ENCODE measurements around the gene BCDIN3D. TPM values are rescaled to one million over a fixed set of nuclear protein-coding genes. Genes with fewer than 3 reads are reported as not detected.

The BCDIN3D gene
- 5.2 TPM for total RNA-seq
- polyA plus RNA-seq: 7.0 TPM
- long read RNA-seq, donor 1: 0 reads
- long read RNA-seq, donor 2: 0 reads
- long read RNA-seq, donor 3, transcript BCDIN3D-201 (2 exons, 3,253 nt): major isoform, 9 of 9 reads
- long read RNA-seq, donor 3, partial matches to known transcripts: 0 of 9 reads
- long read RNA-seq, donor 3, other reads (novel, unspliced or antisense): 0 of 9 reads
- long read RNA-seq, donor 4, partial matches to known transcripts: 0 of 1 reads
- long read RNA-seq, donor 4, other reads (novel, unspliced or antisense): 0 of 1 reads
- long read RNA-seq, donor 5, partial matches to known transcripts: 0 of 1 reads
- long read RNA-seq, donor 5, other reads (novel, unspliced or antisense): 0 of 1 reads
- long read RNA-seq, donor 6, partial matches to known transcripts: 0 of 2 reads
- long read RNA-seq, donor 6, other reads (novel, unspliced or antisense): 0 of 2 reads
- long read RNA-seq, donor 7, partial matches to known transcripts: 0 of 2 reads
- long read RNA-seq, donor 7, other reads (novel, unspliced or antisense): 0 of 2 reads
- long read RNA-seq, donor 8, partial matches to known transcripts: 0 of 1 reads
- long read RNA-seq, donor 8, other reads (novel, unspliced or antisense): 0 of 1 reads
- long read RNA-seq, donor 9, partial matches to known transcripts: 0 of 2 reads
- long read RNA-seq, donor 9, other reads (novel, unspliced or antisense): 0 of 2 reads
- long read RNA-seq, donor 10, partial matches to known transcripts: 0 of 1 reads
- long read RNA-seq, donor 10, other reads (novel, unspliced or antisense): 0 of 1 reads

- WGBS: under 1% methylated on average over 55 of the region's 55 CpGs
- no peaks in the 10 kb centered on the region for H3K9me3 ChIP-seq (ENCODE audit: control insufficient read depth in 2 of 2, insufficient read depth in 1 of 2, low read length in 1 of 2)
- DNase-seq (ENCODE audit: low read depth in 6 of 9, low spot score in 9 of 9): peak; percentile 65 to 93 (median 79)
- H3K4me3 ChIP-seq (ENCODE audit: low read length in 2 of 2): peak within 1 kb of the TSS; percentile 72 to 92
- peaks cover 0 to 3% of the 10 kb centered on the region in 2 donors for H3K36me3 ChIP-seq (ENCODE audit: control insufficient read depth in 2 of 2, insufficient read depth in 2 of 2, low read length in 1 of 2)
- peaks cover 7 to 15% of the 10 kb centered on the region in 2 donors for H3K4me1 ChIP-seq (ENCODE audit: control insufficient read depth in 2 of 2, insufficient read depth in 2 of 2, low read length in 2 of 2)
- H3K27me3 ChIP-seq (ENCODE audit: control insufficient read depth in 2 of 2, insufficient read depth in 1 of 2, low read length in 1 of 2): no peaks in the 10 kb centered on the region
- H3K27ac ChIP-seq (ENCODE audit: low read depth in 1 of 2, low read length in 1 of 2): peak within 1 kb of the TSS; percentile 86 to 87
Measured at GRCh38 chr12:49842519-49843352, at the start of gene BCDIN3D. Gene BCDIN3D, minus strand, starts transcription at chr12:49843106. Its CDS starts 19 bp downstream, at chr12:49843087.

DNA sequence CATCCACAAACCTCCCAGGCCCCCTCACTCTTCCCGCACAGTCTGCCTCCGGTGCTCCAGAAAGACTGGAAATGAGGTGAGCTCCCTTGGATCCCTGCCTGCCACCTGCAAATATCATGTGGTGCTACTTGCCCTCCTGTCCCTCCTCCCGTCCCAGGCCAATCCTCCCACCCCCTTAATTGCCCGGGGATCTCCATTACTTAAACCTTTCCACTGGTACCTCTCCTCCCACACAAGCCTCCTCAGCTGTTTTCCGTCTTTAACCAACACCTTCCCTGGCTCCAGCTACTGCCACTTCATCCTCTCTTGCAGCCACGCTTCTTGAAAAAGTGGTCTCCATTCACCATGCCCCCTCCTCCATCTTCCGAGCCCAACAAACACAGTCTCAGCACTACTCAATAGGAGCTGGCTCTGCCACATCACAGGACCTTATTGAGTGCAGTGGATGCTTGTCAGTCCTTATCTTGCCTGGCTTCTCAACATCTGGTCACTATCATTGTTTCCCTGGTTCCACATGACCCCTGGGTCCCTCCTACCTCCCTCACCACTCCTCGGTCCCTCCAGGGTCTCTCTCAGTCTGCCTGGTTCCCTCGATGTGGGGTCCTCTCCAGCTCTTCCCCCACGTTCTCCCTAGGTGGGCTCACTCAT is 49.3 kb upstream of the BCDIN3D start:
- 93% methylated on average over 10 of the region's 10 CpGs for WGBS
- DNase-seq (ENCODE audit: low read depth in 6 of 9, low spot score in 9 of 9): no peak
- no peak overlapping the region for H3K4me3 ChIP-seq (ENCODE audit: low read length in 2 of 2)
- no peaks in the 10 kb centered on the region for H3K9me3 ChIP-seq (ENCODE audit: control insufficient read depth in 2 of 2, insufficient read depth in 1 of 2, low read length in 1 of 2)
- peaks cover 0 to 39% of the 10 kb centered on the region in 2 donors for H3K27me3 ChIP-seq (ENCODE audit: control insufficient read depth in 2 of 2, insufficient read depth in 1 of 2, low read length in 1 of 2)
- H3K27ac ChIP-seq (ENCODE audit: low read depth in 1 of 2, low read length in 1 of 2): no peak overlapping the region
- no peaks in the 10 kb centered on the region for H3K4me1 ChIP-seq (ENCODE audit: control insufficient read depth in 2 of 2, insufficient read depth in 2 of 2, low read length in 2 of 2)
- no peaks in the 10 kb centered on the region for H3K36me3 ChIP-seq (ENCODE audit: control insufficient read depth in 2 of 2, insufficient read depth in 2 of 2, low read length in 1 of 2)

DNA sequence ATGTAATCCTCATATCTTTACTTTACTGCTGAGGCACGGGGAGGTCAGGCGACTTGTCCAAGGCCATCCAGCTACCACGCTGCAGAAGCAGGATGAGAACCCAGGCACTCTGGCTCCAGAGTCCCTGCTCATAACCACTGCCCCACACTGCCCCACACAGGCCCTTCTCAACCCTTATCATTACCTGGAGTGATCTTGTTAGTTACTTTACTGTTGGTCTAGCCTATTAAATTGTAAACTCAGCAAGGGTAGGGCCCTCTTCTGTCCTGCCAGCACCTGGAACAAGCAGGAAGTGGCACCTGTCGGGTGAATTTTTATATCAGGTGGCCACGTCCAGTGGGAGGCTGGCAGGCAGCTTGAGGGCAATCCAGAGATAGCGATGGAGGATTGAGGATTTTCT is 48.6 kb upstream of the BCDIN3D start:
- 95% methylated on average over 6 of the region's 6 CpGs for WGBS
- Histone ChIP-seq H3K27me3 (ENCODE audit: control insufficient read depth in 2 of 2, insufficient read depth in 1 of 2, low read length in 1 of 2) (peaks cover 0 to 39% of the 10 kb centered on the region in 2 donors), H3K4me3 (ENCODE audit: low read length in 2 of 2) (no peak overlapping the region), H3K4me1 (ENCODE audit: control insufficient read depth in 2 of 2, insufficient read depth in 2 of 2, low read length in 2 of 2) (no peaks in the 10 kb centered on the region), H3K36me3 (ENCODE audit: control insufficient read depth in 2 of 2, insufficient read depth in 2 of 2, low read length in 1 of 2) (no peaks in the 10 kb centered on the region), H3K9me3 (ENCODE audit: control insufficient read depth in 2 of 2, insufficient read depth in 1 of 2, low read length in 1 of 2) (no peaks in the 10 kb centered on the region), H3K27ac (ENCODE audit: low read depth in 1 of 2, low read length in 1 of 2) (no peak overlapping the region)
- no peak for DNase-seq (ENCODE audit: low read depth in 6 of 9, low spot score in 9 of 9)

DNA sequence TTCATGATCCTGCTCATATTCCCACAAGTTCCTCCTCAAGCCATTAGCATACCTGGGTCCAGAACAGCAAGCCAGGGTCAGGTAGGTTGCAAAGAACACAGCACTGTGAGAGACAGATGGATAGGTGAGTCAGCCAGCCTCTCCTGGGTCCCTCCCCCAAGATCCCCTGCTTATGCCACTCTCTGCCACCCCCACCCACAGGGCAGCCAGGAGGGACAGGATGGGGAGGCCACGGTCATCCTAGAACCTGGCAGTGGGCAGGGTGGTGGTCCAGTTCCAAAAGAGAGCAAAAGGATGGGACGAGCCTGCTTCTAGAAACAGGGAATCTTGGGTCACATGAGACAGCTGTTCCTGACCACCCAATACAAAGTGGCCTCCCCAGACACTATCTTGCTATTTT is 48.1 kb upstream of the BCDIN3D start:
- 95% methylated on average over 2 of the region's 2 CpGs for WGBS
- Histone ChIP-seq H3K4me1 (ENCODE audit: control insufficient read depth in 2 of 2, insufficient read depth in 2 of 2, low read length in 2 of 2) (no peaks in the 10 kb centered on the region), H3K27ac (ENCODE audit: low read depth in 1 of 2, low read length in 1 of 2) (no peak overlapping the region)

GRCh38 chr12:49890096-49890461 is 47.2 kb upstream of the BCDIN3D start:
- no peaks in the 10 kb centered on the region for H3K4me1 ChIP-seq (ENCODE audit: control insufficient read depth in 2 of 2, insufficient read depth in 2 of 2, low read length in 2 of 2)
- 94% methylated on average over 4 of the region's 4 CpGs for WGBS

More for the DNA sequence above, 48.1 kb upstream of the BCDIN3D start:
- no peaks in the 10 kb centered on the region for H3K36me3 ChIP-seq (ENCODE audit: control insufficient read depth in 2 of 2, insufficient read depth in 2 of 2, low read length in 1 of 2)
- DNase-seq (ENCODE audit: low read depth in 6 of 9, low spot score in 9 of 9): no peak
- no peak overlapping the region for H3K4me3 ChIP-seq (ENCODE audit: low read length in 2 of 2)
- H3K9me3 ChIP-seq (ENCODE audit: control insufficient read depth in 2 of 2, insufficient read depth in 1 of 2, low read length in 1 of 2): no peaks in the 10 kb centered on the region
- H3K27me3 ChIP-seq (ENCODE audit: control insufficient read depth in 2 of 2, insufficient read depth in 1 of 2, low read length in 1 of 2): peaks cover 0 to 41% of the 10 kb centered on the region in 2 donors

GRCh38 chr12:49889361-49890095 is 46.6 kb upstream of the BCDIN3D start:
- 94% methylated on average over 10 of the region's 10 CpGs for WGBS
- no peaks in the 10 kb centered on the region for H3K4me1 ChIP-seq (ENCODE audit: control insufficient read depth in 2 of 2, insufficient read depth in 2 of 2, low read length in 2 of 2)
- no peaks in the 10 kb centered on the region for H3K36me3 ChIP-seq (ENCODE audit: control insufficient read depth in 2 of 2, insufficient read depth in 2 of 2, low read length in 1 of 2)
- no peaks in the 10 kb centered on the region for H3K9me3 ChIP-seq (ENCODE audit: control insufficient read depth in 2 of 2, insufficient read depth in 1 of 2, low read length in 1 of 2)
- no peak for DNase-seq (ENCODE audit: low read depth in 6 of 9, low spot score in 9 of 9)
- H3K27ac ChIP-seq (ENCODE audit: low read depth in 1 of 2, low read length in 1 of 2): no peak overlapping the region
- no peak overlapping the region for H3K4me3 ChIP-seq (ENCODE audit: low read length in 2 of 2)
- H3K27me3 ChIP-seq (ENCODE audit: control insufficient read depth in 2 of 2, insufficient read depth in 1 of 2, low read length in 1 of 2): peaks cover 0 to 49% of the 10 kb centered on the region in 2 donors

More at GRCh38 chr12:49890096-49890461, 47.2 kb upstream of the BCDIN3D start:
- Histone ChIP-seq H3K9me3 (ENCODE audit: control insufficient read depth in 2 of 2, insufficient read depth in 1 of 2, low read length in 1 of 2) (no peaks in the 10 kb centered on the region), H3K27ac (ENCODE audit: low read depth in 1 of 2, low read length in 1 of 2) (no peak overlapping the region), H3K4me3 (ENCODE audit: low read length in 2 of 2) (no peak overlapping the region), H3K27me3 (ENCODE audit: control insufficient read depth in 2 of 2, insufficient read depth in 1 of 2, low read length in 1 of 2) (peaks cover 0 to 44% of the 10 kb centered on the region in 2 donors), H3K36me3 (ENCODE audit: control insufficient read depth in 2 of 2, insufficient read depth in 2 of 2, low read length in 1 of 2) (no peaks in the 10 kb centered on the region)
- no peak for DNase-seq (ENCODE audit: low read depth in 6 of 9, low spot score in 9 of 9)

- H3K4me1 ChIP-seq (ENCODE audit: control insufficient read depth in 2 of 2, insufficient read depth in 2 of 2, low read length in 2 of 2): no peaks in the 10 kb centered on the region
- no peaks in the 10 kb centered on the region for H3K9me3 ChIP-seq (ENCODE audit: control insufficient read depth in 2 of 2, insufficient read depth in 1 of 2, low read length in 1 of 2)
- no peak for DNase-seq (ENCODE audit: low read depth in 6 of 9, low spot score in 9 of 9)
- no peak overlapping the region for H3K4me3 ChIP-seq (ENCODE audit: low read length in 2 of 2)
- no peaks in the 10 kb centered on the region for H3K36me3 ChIP-seq (ENCODE audit: control insufficient read depth in 2 of 2, insufficient read depth in 2 of 2, low read length in 1 of 2)
- no peak overlapping the region for H3K27ac ChIP-seq (ENCODE audit: low read depth in 1 of 2, low read length in 1 of 2)
- peaks cover 0 to 49% of the 10 kb centered on the region in 2 donors for H3K27me3 ChIP-seq (ENCODE audit: control insufficient read depth in 2 of 2, insufficient read depth in 1 of 2, low read length in 1 of 2)
- WGBS: 98% methylated on average over 13 of the region's 13 CpGs
Measured at GRCh38 chr12:49888461-49889151, 45.7 kb upstream of the BCDIN3D start.

All from thymus (tissue), 14 donors.